ENCODE data around the gene NFIB. TPM values are rescaled to one million over a fixed set of nuclear protein-coding genes. Genes with fewer than 3 reads are reported as not detected.

Gene NFIB
- total RNA-seq, 1 experiment from 2014 or later: 75.8 TPM

GRCh38 chr9:14148501-14149103 is 165.3 kb downstream of the NFIB start:
- DNase-seq: no peak
- CTCF ChIA-PET: no interaction called here
- H3K36me3 Mint-ChIP-seq (ENCODE audit: insufficient read depth, unreplicated experiment): peaks cover 10% of the 10 kb centered on the region
- H3K27me3 Mint-ChIP-seq (ENCODE audit: unreplicated experiment): no peaks in the 10 kb centered on the region
- H3K27ac Mint-ChIP-seq (ENCODE audit: unreplicated experiment): no peak overlapping the region
- TF ChIP-seq CTCF (IDR thresholded peaks at IDR 0.05; ENCODE audit: unreplicated experiment): no peak
- H3K9me3 Mint-ChIP-seq (ENCODE audit: low read depth, unreplicated experiment): no peaks in the 10 kb centered on the region
- H3K4me3 Mint-ChIP-seq (ENCODE audit: low read depth, unreplicated experiment): no peak overlapping the region
- peaks cover 8% of the 10 kb centered on the region for H3K4me1 Mint-ChIP-seq (ENCODE audit: low read depth, unreplicated experiment)
- BruUV-seq (replicated peaks): no TSS peak
- intact Hi-C loops (cut with micrococcal nuclease; ENCODE audit: unreplicated experiment): no loop called here

- CTCF ChIA-PET: no interaction called here
- Mint-ChIP-seq H3K9me3 (ENCODE audit: low read depth, unreplicated experiment) (no peaks in the 10 kb centered on the region), H3K27me3 (ENCODE audit: unreplicated experiment) (no peaks in the 10 kb centered on the region), H3K4me3 (ENCODE audit: low read depth, unreplicated experiment) (no peak overlapping the region), H3K27ac (ENCODE audit: unreplicated experiment) (no peak overlapping the region), H3K36me3 (ENCODE audit: insufficient read depth, unreplicated experiment) (peaks cover 10% of the 10 kb centered on the region), H3K4me1 (ENCODE audit: low read depth, unreplicated experiment) (peaks cover 8% of the 10 kb centered on the region)
- DNase-seq: no peak
- intact Hi-C loops (cut with micrococcal nuclease; ENCODE audit: unreplicated experiment): no loop called here
- TF ChIP-seq CTCF (IDR thresholded peaks at IDR 0.05; ENCODE audit: unreplicated experiment): no peak
- BruUV-seq (replicated peaks): no TSS peak
Measured at GRCh38 chr9:14147738-14148137, 166.2 kb downstream of the NFIB start.

- CTCF ChIA-PET: no interaction called here
- H3K36me3 Mint-ChIP-seq (ENCODE audit: insufficient read depth, unreplicated experiment): peaks cover 10% of the 10 kb centered on the region
- no TSS peak for BruUV-seq (replicated peaks)
- no peak for TF ChIP-seq CTCF (IDR thresholded peaks at IDR 0.05; ENCODE audit: unreplicated experiment)
- intact Hi-C loops (cut with micrococcal nuclease; ENCODE audit: unreplicated experiment): no loop called here
- no peaks in the 10 kb centered on the region for H3K27me3 Mint-ChIP-seq (ENCODE audit: unreplicated experiment)
- H3K4me3 Mint-ChIP-seq (ENCODE audit: low read depth, unreplicated experiment): no peak overlapping the region
- DNase-seq: no peak
- no peaks in the 10 kb centered on the region for H3K9me3 Mint-ChIP-seq (ENCODE audit: low read depth, unreplicated experiment)
- no peak overlapping the region for H3K27ac Mint-ChIP-seq (ENCODE audit: unreplicated experiment)
- peaks cover 4% of the 10 kb centered on the region for H3K4me1 Mint-ChIP-seq (ENCODE audit: low read depth, unreplicated experiment)
Measured at GRCh38 chr9:14146201-14146874, 167.6 kb downstream of the NFIB start.

GRCh38 chr9:14144215-14144614 is 169.7 kb downstream of the NFIB start:
- Mint-ChIP-seq H3K27me3 (ENCODE audit: unreplicated experiment) (no peaks in the 10 kb centered on the region), H3K4me3 (ENCODE audit: low read depth, unreplicated experiment) (no peak overlapping the region), H3K4me1 (ENCODE audit: low read depth, unreplicated experiment) (no peaks in the 10 kb centered on the region), H3K27ac (ENCODE audit: unreplicated experiment) (no peak overlapping the region), H3K9me3 (ENCODE audit: low read depth, unreplicated experiment) (no peaks in the 10 kb centered on the region), H3K36me3 (ENCODE audit: insufficient read depth, unreplicated experiment) (peaks cover 6% of the 10 kb centered on the region)
- no peak for TF ChIP-seq CTCF (IDR thresholded peaks at IDR 0.05; ENCODE audit: unreplicated experiment)
- no TSS peak for BruUV-seq (replicated peaks)
- intact Hi-C loops (cut with micrococcal nuclease; ENCODE audit: unreplicated experiment): no loop called here
- DNase-seq: no peak
- CTCF ChIA-PET: no interaction called here

All from Calu3 (cell line).